ENCODE measurements around the gene GRAMD2A.

DNA sequence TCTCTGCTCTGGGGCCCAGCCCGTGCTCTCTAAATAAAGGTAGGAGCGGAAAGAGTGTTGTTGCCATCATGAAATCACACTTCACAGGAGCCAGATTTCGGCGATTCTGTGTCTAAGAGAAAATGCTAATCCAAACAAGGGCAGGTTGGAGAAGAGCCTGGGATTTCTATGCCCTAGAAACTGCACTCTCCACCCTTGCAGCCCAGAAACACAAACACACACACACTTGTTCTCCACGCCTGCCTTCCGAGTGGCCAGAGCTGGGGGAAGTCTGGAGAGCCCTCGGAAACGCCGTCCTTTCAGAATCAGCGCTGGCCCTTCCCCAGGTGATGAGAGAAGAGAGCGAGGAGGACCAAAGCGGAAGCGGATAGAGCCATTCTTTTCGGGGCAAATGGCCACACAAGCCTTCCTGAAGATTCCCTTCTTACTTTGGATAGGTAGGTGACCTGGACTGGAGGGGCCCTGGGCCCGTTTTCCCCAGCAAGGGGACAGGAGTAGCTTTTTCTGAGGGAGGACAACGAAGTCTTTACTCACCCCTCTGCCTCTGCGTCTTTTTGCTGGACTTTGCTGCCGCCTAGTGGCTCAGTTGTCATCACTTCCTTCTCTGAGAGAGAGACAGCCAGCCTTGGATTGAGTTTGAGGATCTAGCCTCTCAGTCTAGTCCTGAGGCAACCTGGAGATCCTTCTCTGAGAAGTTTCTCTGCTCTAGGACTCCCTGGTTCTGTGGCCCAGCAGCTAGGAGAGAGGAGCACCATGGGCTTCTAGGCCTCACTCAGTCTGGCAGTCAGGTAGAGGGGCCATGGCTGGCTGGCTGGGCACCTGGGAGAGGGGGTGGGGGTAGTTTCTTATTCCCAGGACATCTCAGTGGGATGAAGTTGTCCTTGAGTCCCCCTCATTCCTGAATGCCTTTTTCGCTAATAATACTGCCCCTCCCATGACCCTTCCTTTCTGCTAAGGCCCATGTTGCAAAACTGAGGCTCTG lies 41.7 kb downstream of the GRAMD2A start:
- TF ChIP-seq, protein P1, sequence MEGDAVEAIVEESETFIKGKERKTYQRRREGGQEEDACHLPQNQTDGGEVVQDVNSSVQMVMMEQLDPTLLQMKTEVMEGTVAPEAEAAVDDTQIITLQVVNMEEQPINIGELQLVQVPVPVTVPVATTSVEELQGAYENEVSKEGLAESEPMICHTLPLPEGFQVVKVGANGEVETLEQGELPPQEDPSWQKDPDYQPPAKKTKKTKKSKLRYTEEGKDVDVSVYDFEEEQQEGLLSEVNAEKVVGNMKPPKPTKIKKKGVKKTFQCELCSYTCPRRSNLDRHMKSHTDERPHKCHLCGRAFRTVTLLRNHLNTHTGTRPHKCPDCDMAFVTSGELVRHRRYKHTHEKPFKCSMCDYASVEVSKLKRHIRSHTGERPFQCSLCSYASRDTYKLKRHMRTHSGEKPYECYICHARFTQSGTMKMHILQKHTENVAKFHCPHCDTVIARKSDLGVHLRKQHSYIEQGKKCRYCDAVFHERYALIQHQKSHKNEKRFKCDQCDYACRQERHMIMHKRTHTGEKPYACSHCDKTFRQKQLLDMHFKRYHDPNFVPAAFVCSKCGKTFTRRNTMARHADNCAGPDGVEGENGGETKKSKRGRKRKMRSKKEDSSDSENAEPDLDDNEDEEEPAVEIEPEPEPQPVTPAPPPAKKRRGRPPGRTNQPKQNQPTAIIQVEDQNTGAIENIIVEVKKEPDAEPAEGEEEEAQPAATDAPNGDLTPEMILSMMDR (IDR thresholded peaks at IDR 0.05) = peak; percentile 72 to 93 (median 80)
- peak in 1 of 2 donors; percentile 21 for TF ChIP-seq EP300 (IDR thresholded peaks at IDR 0.05)

All from tibial nerve (tissue), 4 donors.